ENCODE results near the gene GABRD.

GABRD gene

GRCh38 chr1:2018217-2019171 is 651 bp upstream of the GABRD start:
- FAIRE-seq (no peak), DNase-seq (ENCODE audit: low spot score) (no peak)

GRCh38 chr1:2019571-2020309 is 595 bp downstream of the GABRD start:
- DNase-seq (ENCODE audit: low spot score) (peak; percentile 33), FAIRE-seq (no peak)

DNA sequence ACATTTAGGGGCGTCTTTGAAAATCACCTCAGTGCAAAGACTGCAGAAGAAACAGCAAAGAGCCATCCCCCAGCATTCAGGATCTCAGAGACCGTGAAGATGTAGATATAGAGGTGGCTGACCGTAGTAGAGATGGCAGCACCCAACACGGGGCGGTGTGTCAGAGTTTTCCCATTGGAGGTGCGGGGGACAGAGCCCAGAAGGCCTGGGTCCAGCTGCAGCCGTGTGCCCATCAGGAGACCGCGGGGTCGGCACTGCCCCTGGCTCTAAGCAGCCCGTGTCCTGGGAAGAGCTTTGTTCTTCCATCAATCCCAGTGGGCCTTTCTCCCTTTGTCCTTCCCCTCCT is 1.1 kb downstream of the GABRD start:
- no peak for FAIRE-seq

DNA sequence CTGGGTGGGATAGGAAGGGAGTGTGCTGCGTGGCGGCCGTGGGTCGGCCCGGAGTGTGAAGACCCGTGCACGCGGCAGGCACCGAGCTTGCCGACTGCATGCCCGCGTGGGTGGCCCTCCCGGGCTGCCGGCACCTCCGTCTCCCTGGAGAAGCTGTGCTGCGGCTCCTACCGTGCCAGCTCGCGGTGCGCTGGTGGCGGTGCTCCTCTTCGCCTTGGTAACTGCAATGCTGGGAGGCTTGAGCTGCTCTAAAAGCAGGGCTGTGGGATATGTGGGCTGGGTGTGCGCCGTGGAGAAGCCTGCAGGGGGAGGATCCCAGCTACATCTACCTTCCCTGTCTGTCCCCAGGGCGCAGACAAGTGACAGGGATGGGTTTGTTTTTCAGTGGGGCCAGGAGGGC is 2.4 kb downstream of the GABRD start:
- FAIRE-seq: no peak
- DNase-seq (ENCODE audit: low spot score): no peak

More for the DNA sequence above, 1.1 kb downstream of the GABRD start:
- no peak for DNase-seq (ENCODE audit: low spot score)

- FAIRE-seq: no peak
- no peak for DNase-seq (ENCODE audit: low spot score)
These were observed 3.1 kb downstream of the GABRD start for GRCh38 chr1:2022063-2022770.

DNA sequence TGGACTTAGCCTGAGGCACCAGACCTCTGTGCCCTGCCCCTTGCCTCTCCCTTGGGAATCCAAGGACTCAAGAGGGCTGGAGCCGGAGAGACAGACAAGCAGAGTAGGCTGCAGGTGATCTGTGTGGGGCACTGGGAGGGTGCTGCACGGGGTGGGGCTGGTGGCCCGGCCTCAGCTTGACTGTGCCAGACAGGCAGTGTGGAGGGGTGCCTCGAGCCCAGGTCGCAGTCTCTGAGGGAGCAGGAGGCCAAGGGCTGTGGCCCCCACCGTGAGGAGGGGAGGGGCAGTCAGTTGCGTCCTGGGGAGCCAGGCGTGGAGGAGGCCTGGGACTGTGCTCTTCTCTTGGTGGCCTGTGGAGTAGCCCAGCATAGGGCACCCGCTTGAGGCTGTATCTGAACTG is 4.0 kb downstream of the GABRD start:
- FAIRE-seq: no peak

GRCh38 chr1:2024451-2024850 is 5.3 kb downstream of the GABRD start:
- FAIRE-seq (no peak), DNase-seq (ENCODE audit: low spot score) (no peak)

More for the DNA sequence above, 4.0 kb downstream of the GABRD start:
- DNase-seq (ENCODE audit: low spot score): no peak

DNA sequence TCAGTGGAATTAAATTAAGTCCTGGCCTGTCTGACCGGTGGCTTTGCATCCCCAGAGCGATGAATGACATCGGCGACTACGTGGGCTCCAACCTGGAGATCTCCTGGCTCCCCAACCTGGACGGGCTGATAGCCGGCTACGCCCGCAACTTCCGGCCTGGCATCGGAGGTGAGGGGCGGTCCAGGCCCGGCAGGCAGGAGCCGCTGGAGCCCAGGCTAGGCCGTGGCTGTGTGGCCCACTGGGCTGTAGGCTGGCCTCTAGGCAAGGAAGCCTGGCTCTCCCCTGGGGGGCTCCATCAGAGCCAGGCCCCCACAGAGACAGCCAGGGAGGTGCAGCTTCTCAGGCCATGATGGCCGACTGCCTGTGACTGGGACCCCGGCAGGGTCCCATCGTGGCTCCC is 5.7 kb downstream of the GABRD start:
- DNase-seq (ENCODE audit: low spot score) (no peak), FAIRE-seq (no peak)

DNA sequence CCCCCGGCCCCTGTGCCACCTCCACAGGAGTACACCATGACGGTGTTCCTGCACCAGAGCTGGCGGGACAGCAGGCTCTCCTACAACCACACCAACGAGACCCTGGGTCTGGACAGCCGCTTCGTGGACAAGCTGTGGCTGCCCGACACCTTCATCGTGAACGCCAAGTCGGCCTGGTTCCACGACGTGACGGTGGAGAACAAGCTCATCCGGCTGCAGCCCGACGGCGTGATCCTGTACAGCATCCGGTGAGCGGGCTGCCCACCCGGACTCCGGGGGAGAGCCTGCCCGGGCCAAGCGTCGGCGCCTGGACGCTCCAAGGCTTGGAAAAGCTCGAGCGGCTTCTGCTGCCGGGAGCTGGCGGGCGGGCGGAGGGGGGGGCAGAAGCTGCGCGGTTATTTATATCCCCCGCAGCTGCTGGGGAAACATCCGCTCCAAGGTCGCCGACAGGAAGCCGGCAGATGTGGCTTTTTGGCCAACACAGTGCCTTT is 6.4 kb downstream of the GABRD start:
- no peak for FAIRE-seq

GRCh38 chr1:2027961-2028583 is 8.9 kb downstream of the GABRD start:
- FAIRE-seq (no peak), DNase-seq (ENCODE audit: low spot score) (no peak)

More for the DNA sequence above, 6.4 kb downstream of the GABRD start:
- DNase-seq (ENCODE audit: low spot score): no peak

- FAIRE-seq: no peak
- no peak for DNase-seq (ENCODE audit: low spot score)
These were observed 9.9 kb downstream of the GABRD start for GRCh38 chr1:2028870-2029560.

GRCh38 chr1:2029561-2029960 is 10.4 kb downstream of the GABRD start:
- no peak for DNase-seq (ENCODE audit: low spot score)
- FAIRE-seq: no peak

DNA sequence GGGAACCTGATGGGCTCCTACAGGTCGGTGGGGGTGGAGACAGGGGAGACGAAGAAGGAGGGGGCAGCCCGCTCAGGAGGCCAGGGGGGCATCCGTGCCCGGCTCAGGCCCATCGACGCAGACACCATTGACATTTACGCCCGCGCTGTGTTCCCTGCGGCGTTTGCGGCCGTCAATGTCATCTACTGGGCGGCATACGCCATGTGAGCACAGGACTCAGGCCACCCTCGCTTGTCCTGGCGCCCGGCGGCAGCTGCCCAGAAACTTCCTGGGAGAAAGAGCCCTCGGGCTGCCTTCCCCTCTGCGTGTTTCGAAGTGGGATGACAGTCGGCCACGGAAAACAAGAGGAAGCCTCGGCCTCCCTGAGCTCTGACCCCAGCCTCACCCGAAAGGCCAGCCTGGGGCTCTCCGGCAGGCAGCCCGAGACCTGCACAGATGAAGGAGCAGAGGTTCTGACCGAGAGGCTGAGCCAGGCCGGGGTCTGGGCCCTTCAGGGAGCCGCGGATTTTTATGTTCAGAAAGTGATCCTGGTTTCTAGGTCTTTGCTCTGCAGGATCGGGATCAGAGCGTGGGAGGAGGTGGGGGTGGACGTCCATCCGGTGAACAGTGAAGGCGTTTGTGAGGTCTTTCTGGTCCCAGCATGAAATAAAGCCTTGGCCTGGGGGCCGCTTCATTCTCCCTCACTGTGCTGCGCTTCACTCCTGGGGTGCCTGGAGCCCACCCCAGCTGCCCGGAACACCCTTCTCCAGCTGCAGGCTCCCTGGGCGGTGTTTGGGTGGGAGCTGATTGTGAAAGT is 11.1 kb downstream of the GABRD start:
- FAIRE-seq (no peak), DNase-seq (ENCODE audit: low spot score) (no peak)

DNA sequence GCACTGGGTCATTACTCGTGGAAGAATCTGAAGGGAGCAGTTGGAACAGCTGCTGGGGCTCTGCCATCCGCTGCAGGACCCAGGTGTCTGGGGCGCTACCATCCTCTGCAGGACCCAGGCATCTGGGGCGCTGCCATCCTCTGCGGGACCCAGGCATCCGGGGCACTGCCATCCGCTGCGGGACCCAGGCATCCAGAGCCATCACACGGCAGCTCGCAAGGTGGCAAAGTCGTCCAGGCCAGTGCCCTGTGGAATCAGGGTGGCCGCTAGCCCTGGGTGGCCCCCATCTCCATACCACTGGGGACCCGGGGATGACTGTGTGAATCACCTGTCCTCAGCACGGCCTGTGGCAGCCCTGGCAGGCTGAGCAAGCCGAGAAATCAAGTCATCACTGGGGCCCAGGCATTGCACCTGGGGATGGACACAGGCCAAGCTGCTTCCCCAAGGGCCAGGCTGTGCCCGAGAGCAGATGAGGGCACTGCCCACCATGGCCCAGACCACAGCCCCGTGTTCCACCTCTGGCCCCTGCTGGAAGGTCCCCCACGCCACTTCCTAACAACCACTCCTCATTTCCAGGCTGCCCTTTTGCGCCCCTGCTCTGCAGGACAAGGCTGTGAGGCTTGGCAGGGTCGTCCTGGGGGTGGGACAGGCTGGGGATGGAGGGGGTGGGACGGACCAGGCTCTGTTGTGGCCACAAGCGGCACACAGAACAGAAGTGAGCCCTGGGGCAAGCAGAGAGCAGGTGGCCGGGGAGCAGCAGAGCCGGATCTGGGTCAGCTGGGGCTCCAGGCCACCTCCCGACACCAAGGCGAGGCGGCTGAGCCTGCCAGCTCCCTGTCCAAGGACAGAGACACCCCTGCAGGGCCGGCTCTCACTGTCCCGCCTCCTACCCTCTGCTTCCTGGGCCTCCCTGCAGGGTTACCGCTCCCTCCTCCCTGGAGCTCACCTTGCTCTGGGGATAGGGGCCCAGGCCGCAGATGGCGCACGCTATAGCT is 12.7 kb downstream of the GABRD start:
- FAIRE-seq: no peak
- DNase-seq (ENCODE audit: low spot score): no peak

DNA sequence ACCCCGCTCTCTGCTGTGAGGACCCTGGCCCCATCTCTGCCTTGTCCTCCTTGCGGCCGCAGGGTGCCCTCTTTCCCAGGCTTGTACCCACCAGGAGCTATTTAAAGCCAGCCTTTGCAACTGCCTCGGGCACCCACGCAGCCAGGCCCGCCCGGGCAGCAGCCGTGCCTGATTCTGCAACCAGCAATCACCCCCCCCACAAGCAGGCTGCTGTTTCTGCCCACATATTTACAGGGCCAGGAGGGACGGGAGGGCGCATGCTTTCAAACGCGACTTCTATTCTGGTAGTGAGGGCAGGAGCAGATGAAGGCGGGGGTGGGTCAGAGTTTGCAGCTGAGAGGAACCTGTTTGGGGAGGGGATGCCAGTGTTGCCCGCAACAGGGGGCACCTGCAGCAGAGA is 13.6 kb downstream of the GABRD start:
- no peak for DNase-seq (ENCODE audit: low spot score)
- no peak for FAIRE-seq

DNA sequence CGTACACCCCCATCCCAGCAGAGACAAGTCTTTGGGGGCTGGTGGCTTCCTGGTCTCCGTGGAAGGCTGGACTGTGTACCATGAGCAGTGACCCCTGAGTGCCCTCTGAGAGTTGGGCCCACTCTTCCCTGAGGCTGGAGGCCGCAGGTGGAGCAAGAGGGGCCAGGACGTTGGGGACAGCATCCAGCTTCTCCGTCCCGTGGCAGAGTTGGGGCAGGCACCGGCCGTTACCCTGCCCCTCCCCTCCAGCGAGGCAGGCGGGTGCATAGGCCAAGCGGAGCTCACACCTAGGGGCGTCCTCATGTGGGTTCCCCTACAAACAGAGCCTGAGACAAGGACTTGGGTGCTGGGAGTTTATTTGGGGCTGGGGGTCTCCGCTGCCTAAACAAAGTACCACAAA is 14.0 kb downstream of the GABRD start:
- DNase-seq (ENCODE audit: low spot score): no peak
- no peak for FAIRE-seq

DNA sequence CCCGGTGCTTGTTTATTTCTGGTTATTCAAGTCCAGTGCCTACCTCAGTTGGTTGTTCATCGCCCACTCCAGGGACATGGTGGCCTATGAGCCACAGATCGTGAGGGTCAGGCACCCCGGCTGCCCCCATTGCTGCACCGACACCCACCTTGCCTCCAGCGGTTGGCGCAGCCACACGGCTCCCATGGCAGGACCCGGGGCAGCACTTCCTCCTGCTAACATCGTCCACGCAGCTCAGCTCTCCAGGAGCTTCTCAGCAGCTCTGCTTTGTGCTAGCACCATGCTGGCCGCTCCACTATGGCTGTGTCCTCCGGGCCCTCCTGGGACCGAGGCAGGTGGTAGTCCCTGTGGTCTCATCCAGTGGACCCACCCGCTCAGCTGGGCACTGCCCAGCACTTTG is 17.1 kb downstream of the GABRD start:
- no peak for FAIRE-seq
- DNase-seq (ENCODE audit: low spot score): no peak

GRCh38 chr1:2037314-2037979 is 18.3 kb downstream of the GABRD start:
- DNase-seq (ENCODE audit: low spot score) (no peak), FAIRE-seq (no peak)

All from urothelium cell line (cell line).